HG03565 (cell line): ENCODE measurements around the gene MS4A4A.
"Not testable (repeated sequence)": the region's sequence is repeated elsewhere in the genome, so short reads cannot be mapped to it uniquely, and the experiment has no call there.

Source experiments
- ATAC-seq: cut with Tn5 transposase; IDR thresholded peaks from one replicate; pipeline ENCODE4 v1.9.1; 2021; ENCODE audit warnings: mild to moderate bottlenecking, moderate library complexity; ENCODE audit not compliant: unreplicated experiment

The MS4A4A gene

DNA sequence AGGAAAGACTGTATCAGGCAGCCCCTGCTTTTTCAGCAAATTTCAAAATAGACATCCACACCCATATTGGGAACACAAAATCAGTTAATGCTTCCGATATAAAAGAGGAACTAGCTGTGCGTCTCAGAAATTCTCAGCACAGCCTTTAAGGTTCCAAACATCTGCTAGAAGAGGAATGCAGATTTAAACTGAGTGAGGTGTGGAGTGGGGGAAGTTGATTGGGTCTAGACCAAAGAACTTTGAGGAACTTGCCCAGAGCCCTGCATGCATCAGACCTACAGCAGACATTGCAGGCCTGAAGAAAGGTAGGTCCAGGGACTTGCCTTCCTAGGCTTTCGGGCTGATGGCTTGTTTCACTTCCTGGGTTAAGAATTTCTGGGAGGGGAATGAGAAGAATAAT lies at the start of gene MS4A4A:
Gene MS4A4A (plus strand): TSS at position 255 of the 400 bp plus-strand sequence. CDS start 10 bp downstream, at position 265.
- no peak for ATAC-seq

GRCh38 chr11:60230681-60231080 lies 49.8 kb upstream of the MS4A4A start:
- no peak for ATAC-seq

DNA sequence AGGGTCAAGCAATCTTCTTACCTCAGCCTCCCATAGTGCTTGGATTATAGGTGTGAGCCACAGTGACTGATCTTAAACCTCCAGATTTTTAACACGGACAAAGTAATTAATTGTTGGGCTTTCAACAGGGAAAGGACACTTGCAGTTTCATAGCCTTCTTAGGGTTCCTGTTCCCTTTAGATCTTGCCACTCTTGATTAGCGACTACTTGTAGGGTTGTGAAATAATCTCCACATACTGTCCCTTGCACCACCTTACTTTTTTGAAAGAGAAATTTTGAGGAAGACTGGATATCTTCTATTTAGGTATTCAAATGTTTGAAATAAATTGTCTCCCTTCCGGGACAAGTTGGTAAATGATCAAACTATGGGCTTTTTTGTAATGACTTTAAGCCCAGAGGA lies 45.1 kb upstream of the MS4A4A start:
- ATAC-seq = no peak

DNA sequence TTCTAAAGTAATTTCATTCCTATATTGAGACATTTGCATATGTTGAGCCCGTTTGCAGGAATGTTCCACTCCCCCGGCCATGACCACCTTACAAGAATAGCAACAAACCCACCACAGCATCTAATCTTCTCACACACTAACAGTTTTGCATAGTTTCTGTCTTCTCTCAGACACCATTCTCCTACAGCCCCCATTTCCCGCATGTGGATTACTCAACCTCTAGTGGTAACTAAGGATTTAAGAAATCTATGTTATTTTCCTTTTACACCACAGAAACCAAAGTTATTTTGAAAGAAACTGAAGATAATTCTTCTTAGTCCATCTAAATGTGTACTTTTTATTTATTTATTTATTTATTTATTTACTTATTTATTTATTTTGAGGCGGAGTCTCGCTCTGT lies 39.8 kb upstream of the MS4A4A start:
- ATAC-seq = no peak

DNA sequence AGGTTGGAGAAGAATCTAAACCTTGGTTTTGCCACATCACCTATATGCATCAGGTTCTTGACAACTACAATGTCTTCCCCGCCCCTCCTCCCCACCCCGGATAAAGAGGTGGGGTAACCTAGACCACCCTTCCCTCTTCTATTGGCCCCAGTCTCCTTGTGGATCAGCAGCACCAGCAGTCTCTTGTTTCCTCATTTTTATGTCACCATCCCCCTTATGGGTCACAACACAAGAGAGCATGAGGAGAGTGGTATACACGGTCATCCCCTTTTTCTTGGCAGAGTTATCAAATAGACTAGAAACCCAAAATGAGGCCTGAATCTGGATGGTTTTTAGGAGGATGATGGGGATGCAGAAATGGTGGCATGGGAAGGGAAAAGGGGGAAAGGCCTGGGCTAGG lies 38.7 kb upstream of the MS4A4A start:
- ATAC-seq = no peak

- ATAC-seq = no peak
Observed at GRCh38 chr11:60242740-60243239, 37.7 kb upstream of the MS4A4A start, which contains the start of gene MS4A4E. TSS of gene MS4A4E (minus strand) at chr11:60243137. CDS start at chr11:60230055, 13,082 bp downstream.

DNA sequence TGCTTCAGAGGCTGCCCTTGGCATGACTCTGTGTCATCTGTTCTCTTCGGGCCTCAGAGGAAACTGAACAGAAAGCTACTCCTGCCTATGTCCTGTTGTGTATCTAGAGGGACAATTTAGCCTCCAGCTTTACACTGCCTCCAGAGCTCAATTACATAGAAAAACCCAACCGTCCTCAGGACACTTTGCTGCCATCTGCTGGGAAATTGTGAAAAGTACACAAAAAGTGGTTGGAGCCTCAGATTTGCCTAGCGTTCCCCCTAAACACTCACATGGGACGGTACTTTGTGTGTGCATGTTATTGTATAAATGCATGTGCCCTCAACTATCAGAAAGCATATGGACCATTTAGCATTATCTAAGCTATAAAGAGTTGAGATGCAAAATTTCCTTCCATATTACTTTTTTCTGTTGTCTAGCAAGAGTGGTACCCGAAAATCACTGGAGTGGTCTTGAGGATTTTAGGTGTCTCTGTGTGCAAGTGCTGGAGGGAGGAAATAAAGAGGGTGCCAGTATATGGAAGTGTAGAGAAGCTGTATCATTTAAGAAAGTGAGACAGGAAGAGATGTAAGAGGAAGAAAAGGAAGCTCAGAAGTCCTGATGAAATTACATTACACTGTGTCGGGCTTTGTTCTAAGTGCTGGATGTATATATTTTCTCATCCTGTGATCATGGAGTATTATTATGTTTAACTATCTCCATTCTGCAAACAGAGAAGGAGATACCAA lies 28.8 kb upstream of the MS4A4A start:
- no peak for ATAC-seq

DNA sequence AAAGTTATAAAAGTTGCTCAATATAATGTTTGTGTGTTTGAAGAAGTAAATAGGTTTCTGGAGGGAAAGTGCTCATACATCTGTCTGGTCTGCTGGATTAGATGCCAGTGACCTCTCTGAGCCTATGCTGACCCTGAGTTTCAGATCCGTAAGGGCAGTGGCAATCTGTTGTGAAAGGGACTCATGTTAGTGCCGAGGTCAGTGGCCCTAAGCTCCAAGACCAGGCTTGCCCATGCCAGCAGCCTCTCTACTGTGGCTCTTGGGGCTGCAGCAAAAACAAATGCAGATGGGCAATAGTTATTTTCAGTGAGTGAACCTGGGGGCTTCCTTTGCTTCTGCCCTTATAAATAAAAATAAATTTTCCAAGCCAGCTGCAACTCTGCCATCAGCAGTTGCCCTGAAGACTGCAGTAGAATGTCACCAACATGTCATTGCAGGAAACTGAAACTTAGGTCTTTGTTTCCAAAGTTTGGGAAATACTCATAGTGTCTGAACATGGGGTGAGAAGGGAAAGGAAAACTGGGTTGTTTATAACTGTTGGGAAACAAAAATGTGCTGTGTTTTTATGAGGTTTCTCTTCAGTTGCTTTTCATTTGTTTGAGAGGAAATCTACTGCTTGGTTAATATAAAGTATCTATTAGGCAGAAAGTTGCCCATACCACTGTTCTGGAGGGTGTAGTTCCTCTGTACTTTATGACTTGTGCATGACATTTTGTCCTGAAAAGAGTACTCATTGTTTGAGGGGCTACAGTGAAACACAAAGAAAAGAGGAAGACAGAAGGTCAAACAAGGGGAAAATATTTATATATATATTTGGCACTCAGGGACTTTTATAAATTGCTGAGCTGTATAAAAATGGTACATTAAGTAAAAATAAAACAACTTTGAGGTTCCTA lies 28.0 kb upstream of the MS4A4A start:
- no peak for ATAC-seq

GRCh38 chr11:60257956-60258722 lies 22.3 kb upstream of the MS4A4A start:
- ATAC-seq = no peak

DNA sequence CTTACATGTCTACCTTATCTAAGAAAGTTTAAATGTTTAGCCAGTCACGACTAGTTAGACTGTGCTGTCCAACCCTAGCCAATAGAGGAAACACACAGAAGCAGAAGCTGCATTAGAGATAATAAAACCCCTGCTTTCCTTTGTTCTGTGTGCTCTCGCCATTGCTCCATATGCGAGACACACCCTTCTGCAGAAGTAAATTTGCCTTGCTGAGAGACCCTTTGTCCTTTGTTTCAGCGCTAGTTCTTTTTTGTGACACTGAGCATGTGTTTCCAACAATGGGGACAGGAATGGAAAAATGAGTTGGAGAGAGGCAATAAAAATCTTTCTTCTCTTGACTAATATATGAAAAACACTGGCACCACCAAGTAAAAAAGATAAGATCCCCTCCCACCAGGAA lies 19.5 kb upstream of the MS4A4A start:
- no peak for ATAC-seq

- no peak for ATAC-seq
Observed at GRCh38 chr11:60263402-60263801, 17.1 kb upstream of the MS4A4A start.

- ATAC-seq = no peak
Observed at GRCh38 chr11:60264644-60265043, 15.8 kb upstream of the MS4A4A start.

DNA sequence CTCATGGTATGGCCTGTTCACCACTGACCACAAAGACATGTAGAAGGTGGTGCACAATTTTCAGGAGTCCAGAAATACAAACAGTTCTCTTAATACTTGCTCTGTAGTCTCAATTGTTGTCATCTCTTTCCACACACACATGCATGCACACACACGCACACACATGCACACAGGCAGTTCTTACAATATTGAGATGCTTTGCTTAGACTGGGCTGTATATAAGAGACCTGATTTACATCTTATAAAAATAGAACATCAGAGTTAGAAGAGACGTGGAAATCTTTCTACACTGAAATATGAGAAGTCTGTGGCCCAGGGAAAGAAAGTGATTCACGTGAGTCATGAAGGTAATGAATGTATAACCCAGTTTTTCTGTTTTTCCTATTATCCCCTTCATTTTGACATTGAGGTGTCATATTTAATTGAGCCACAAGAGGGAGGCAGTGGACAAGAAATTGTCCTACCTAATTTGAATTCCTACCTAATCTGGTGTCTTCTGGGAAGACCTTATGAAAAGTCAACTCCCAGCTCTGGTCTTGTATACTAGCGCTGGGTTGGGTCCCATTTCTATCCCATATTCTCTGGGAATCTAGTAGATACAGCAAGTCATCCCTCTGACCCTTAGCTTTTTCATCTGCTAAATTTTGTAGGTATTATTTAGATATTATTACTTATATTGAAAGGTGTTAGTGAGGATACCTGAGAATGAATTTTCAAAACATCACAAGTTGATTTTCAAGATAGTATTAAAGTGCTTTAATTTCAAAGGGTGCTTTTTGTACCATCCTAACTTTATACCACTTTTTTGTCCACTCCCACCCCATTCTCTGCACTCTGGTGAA lies 14.9 kb upstream of the MS4A4A start:
- no peak for ATAC-seq

DNA sequence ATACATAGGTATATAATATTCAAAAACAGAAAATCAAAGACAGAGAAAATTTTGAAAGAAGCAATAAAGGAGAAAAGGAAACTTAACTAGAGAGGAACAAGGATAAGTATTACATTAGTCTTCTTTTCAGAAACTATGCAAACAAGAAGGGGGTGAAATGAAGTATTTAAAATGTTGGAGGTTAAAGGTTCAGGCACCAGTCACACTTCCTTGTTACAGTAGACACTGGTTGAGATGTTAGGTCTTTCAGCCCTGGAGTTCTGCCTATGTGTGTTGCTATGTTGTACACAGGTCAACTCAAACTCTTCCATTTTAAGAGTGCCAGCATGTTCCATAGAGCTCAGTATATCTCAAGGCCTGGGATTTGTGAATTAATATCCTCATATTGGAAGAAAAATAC lies 6.0 kb upstream of the MS4A4A start:
- no peak for ATAC-seq

- ATAC-seq = no peak
Observed at GRCh38 chr11:60281485-60281884, 1.0 kb downstream of the MS4A4A start.

GRCh38 chr11:60282286-60282685 lies 1.8 kb downstream of the MS4A4A start:
- ATAC-seq = no peak

DNA sequence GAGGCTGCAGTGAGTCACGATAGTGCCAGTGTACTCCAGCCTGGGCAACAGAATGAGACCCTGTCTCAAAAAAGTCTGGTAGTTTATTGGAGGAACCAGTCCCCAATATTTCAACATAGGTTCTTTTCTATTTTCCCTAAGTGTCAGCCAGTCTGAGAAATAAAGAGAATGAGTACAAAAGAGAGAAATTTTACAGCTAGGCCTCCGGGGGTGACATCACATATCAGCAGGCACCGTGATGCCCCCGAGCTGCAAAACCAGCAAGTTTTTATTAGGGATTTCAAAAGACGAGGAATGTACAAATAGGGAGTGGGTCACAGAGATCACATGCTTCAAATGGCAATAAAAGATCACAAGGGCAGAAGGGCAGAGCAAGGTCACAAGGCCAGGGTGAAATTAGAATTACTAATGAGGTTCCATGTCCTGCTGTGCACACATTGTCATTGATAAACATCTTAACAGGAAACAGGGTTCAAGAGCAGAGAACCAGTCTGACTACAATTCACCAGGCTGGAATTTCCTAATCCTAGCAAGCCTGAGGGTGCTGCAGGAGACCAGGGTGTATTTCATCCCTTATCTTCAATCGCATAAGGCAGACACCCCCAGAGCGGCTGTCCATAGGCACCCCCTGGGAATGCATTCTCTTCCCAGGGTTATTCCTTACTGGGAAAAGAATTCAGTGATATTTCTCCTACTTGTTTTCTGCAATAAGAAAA lies 5.1 kb downstream of the MS4A4A start:
- not testable (repeated sequence) for ATAC-seq

DNA sequence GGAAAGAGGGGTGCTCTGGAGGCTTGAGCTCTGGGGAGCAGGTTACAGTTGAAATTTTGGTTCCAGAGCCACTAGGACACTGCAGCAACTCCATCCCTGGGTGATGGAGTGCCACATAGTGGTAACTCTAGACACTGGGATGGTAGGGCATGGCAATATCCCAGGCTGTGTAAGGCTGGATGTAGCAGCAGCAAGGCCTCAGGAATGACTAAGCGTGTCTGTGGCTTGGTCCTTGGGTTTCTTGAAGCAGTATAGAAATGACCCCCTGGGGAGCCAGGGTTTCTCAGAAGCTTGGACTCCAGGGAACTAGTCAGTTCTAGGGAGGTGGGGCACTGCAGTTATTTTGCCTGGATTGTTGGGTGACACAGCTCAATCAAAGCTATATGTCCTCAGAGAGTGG lies 8.1 kb downstream of the MS4A4A start:
- no peak for ATAC-seq

GRCh38 chr11:60292145-60292544 lies 11.7 kb downstream of the MS4A4A start:
- no peak for ATAC-seq

GRCh38 chr11:60301178-60301577 lies 20.7 kb downstream of the MS4A4A start:
- ATAC-seq = no peak
